Measurements from ENCODE around the gene KCNH5. TPM values are rescaled to one million over a fixed set of nuclear protein-coding genes. Genes with fewer than 3 reads are reported as not detected.

KCNH5 gene
- total and polyA plus RNA-seq, 12 donors, result 0.15 TPM; not detected in 11

GRCh38 chr14:63009495-63009894 is 35.8 kb downstream of the KCNH5 start:
- peaks cover 0 to under 1% (median 0%) of the 10 kb centered on the region in 7 donors for H3K27me3 ChIP-seq
- 87 to 88% methylated on average over 2 of the region's 2 CpGs for WGBS, 2 donors
- H3K4me1 ChIP-seq, result no peaks in the 10 kb centered on the region
- peaks cover 0 to 2% (median 0%) of the 10 kb centered on the region in 11 donors for H3K9me3 ChIP-seq
- no peak for ATAC-seq
- no peak overlapping the region for H3K4me3 ChIP-seq
- H3K36me3 ChIP-seq, result no peaks in the 10 kb centered on the region
- no peak for TF ChIP-seq CTCF (IDR thresholded peaks at IDR 0.05)
- intact Hi-C loops (cut with DNase I), result no loop called here
- no peak for DNase-seq
- H3K27ac ChIP-seq, result no peak overlapping the region

- H3K36me3 ChIP-seq, result no peaks in the 10 kb centered on the region
- intact Hi-C loops (cut with DNase I), result no loop called here
- H3K4me3 ChIP-seq, result no peak overlapping the region
- no peak for ATAC-seq
- no peak for TF ChIP-seq CTCF (IDR thresholded peaks at IDR 0.05)
- peaks cover 0 to 7% (median 0%) of the 10 kb centered on the region in 7 donors for H3K27me3 ChIP-seq
- H3K9me3 ChIP-seq, result peaks cover 0 to 2% (median 0%) of the 10 kb centered on the region in 11 donors
- 60 to 65% methylated on average over 2 of the region's 2 CpGs for WGBS, 2 donors
- no peak for DNase-seq
- H3K4me1 ChIP-seq, result no peaks in the 10 kb centered on the region
- H3K27ac ChIP-seq, result no peak overlapping the region
These were observed 38.7 kb downstream of the KCNH5 start for GRCh38 chr14:63006531-63006930.

GRCh38 chr14:62994096-62994495 is 51.2 kb downstream of the KCNH5 start:
- no peaks in the 10 kb centered on the region for H3K36me3 ChIP-seq
- no peaks in the 10 kb centered on the region for H3K9me3 ChIP-seq
- no peak overlapping the region for H3K4me3 ChIP-seq
- intact Hi-C loops (cut with DNase I), result no loop called here
- ATAC-seq, result no peak
- no peak for DNase-seq
- no peak for TF ChIP-seq CTCF (IDR thresholded peaks at IDR 0.05)
- no peaks in the 10 kb centered on the region for H3K4me1 ChIP-seq
- H3K27ac ChIP-seq, result no peak overlapping the region
- peaks cover 0 to 5% (median 0%) of the 10 kb centered on the region in 7 donors for H3K27me3 ChIP-seq

GRCh38 chr14:62988967-62989366 is 56.3 kb downstream of the KCNH5 start:
- ATAC-seq, result no peak
- peaks cover 0 to 4% (median 0%) of the 10 kb centered on the region in 11 donors for H3K9me3 ChIP-seq
- intact Hi-C loops (cut with DNase I), result no loop called here
- H3K36me3 ChIP-seq, result no peaks in the 10 kb centered on the region
- WGBS, 2 donors, result 57% methylated on average over 3 of the region's 3 CpGs
- no peaks in the 10 kb centered on the region for H3K27me3 ChIP-seq
- TF ChIP-seq CTCF (IDR thresholded peaks at IDR 0.05), result no peak
- H3K4me1 ChIP-seq, result no peaks in the 10 kb centered on the region
- H3K4me3 ChIP-seq, result no peak overlapping the region
- H3K27ac ChIP-seq, result no peak overlapping the region
- no peak for DNase-seq
